Neural cell (in vitro differentiated cells): ENCODE measurements around the gene SNX21. TPM values are rescaled to one million over a fixed set of nuclear protein-coding genes. Genes with fewer than 3 reads are reported as not detected.

ENCODE experiments used
- H2AFZ ChIP-seq: fragments of 200-600, 300-800 bp; sonication (generic), shearing (Covaris generic); 2 replicates; pipeline ENCODE4 v1.6.0; 2014; ENCODE audit warnings: low read depth, mild to moderate bottlenecking, antibody characterized with exemption, low read length, moderate library complexity
- H3F3A ChIP-seq: fragments of 200-600 bp; shearing (Covaris generic); 2 replicates; pipeline ENCODE4 v1.6.1; 2016; ENCODE audit warnings: mild to moderate bottlenecking, moderate library complexity, mixed read lengths, antibody characterized with exemption, low read length; ENCODE audit not compliant: insufficient read depth, poor library complexity, severe bottlenecking
- H3K27ac ChIP-seq: fragments of 200-600, 300-800 bp; sonication (generic), shearing (Covaris generic); 2 replicates; pipeline ENCODE4 v1.5.1; 2014; ENCODE audit warnings: mild to moderate bottlenecking, low read length, moderate library complexity
- H3K27me3 ChIP-seq: fragments of 300-800, 200-600 bp; sonication (generic), shearing (Covaris generic); 2 replicates; pipeline ENCODE4 v1.6.0; 2014; ENCODE audit warnings: mild to moderate bottlenecking, low read depth, low read length, moderate library complexity; ENCODE audit not compliant: insufficient read depth
- H3K36me3 ChIP-seq: fragments of 300-800, 200-600 bp; sonication (generic), shearing (Covaris generic); 2 replicates; pipeline ENCODE4 v1.5.1; 2014; ENCODE audit warnings: mild to moderate bottlenecking, antibody characterized with exemption, low read length, moderate library complexity; ENCODE audit not compliant: insufficient read depth
- H3K4me2 ChIP-seq: fragments of 300-800, 200-600 bp; sonication (generic), shearing (Covaris generic); 2 replicates; pipeline ENCODE4 v1.6.0; 2014; ENCODE audit warnings: mild to moderate bottlenecking, low read length
- H3K4me3 ChIP-seq: fragments of 300-800, 200-600 bp; sonication (generic), shearing (Covaris generic); 2 replicates; pipeline ENCODE4 v1.5.1; 2014; ENCODE audit warnings: mild to moderate bottlenecking, low read length, moderate library complexity
- H3K79me2 ChIP-seq: fragments of 200-600 bp; shearing (Covaris generic); replicated peaks from 2 replicates; pipeline ENCODE4 v1.6.0; 2014; ENCODE audit warnings: mild to moderate bottlenecking, low read length, moderate library complexity; ENCODE audit not compliant: insufficient read depth
- H3K9ac ChIP-seq: fragments of 300-800, 200-600 bp; sonication (generic), shearing (Covaris generic); 2 replicates; pipeline ENCODE4 v1.6.1; 2016; ENCODE audit warnings: mild to moderate bottlenecking, low read length, mixed read lengths
- H3K9me2 ChIP-seq: fragments of 200-600 bp; shearing (Covaris generic); 2 replicates; pipeline ENCODE4 v1.6.1; 2016; ENCODE audit warnings: mild to moderate bottlenecking, low read length, mixed read lengths; ENCODE audit not compliant: insufficient read depth
- H3K9me3 ChIP-seq: fragments of 200-600, 300-800 bp; sonication (generic), shearing (Covaris generic); 2 replicates; pipeline ENCODE4 v1.6.1; 2016; ENCODE audit warnings: mild to moderate bottlenecking, mixed run types, low read length, moderate library complexity, mixed read lengths
- H4K20me1 ChIP-seq: fragments of 200-600 bp; shearing (Covaris generic); 2 replicates; pipeline ENCODE4 v1.6.1; 2016; ENCODE audit warnings: mild to moderate bottlenecking, mixed run types; ENCODE audit not compliant: insufficient read depth
- CTCF ChIP-seq: fragments of 450-650 bp; IDR thresholded peaks from 2 replicates; pipeline ENCODE4 v1.5.1; 2014; ENCODE audit warnings: antibody characterized with exemption, mild to moderate bottlenecking, moderate library complexity; ENCODE audit not compliant: poor library complexity, severe bottlenecking
- EP300 ChIP-seq: fragments of 450-650 bp; conservative IDR thresholded peaks from 2 replicates; pipeline ENCODE4 v1.6.1; 2014; ENCODE audit warnings: antibody characterized with exemption, mild to moderate bottlenecking, moderate library complexity; ENCODE audit not compliant: poor library complexity, severe bottlenecking
- EZH2 ChIP-seq: fragments of 200-600, 300-800 bp; shearing (Covaris generic), sonication (generic); IDR thresholded peaks from 2 replicates; pipeline ENCODE4 v1.6.1; 2014; ENCODE audit warnings: antibody characterized with exemption, low read length, borderline replicate concordance, mild to moderate bottlenecking; ENCODE audit not compliant: insufficient read depth, poor library complexity, severe bottlenecking
- MXI1 ChIP-seq: fragments of 450-650 bp; conservative IDR thresholded peaks from 2 replicates; pipeline ENCODE4 v1.6.1; 2014; ENCODE audit warnings: antibody characterized with exemption, mild to moderate bottlenecking; ENCODE audit not compliant: poor library complexity, severe bottlenecking
- POLR2AphosphoS5 ChIP-seq: IDR thresholded peaks from 2 replicates; pipeline ENCODE4 v1.6.1; 2012
- RAD21 ChIP-seq: fragments of 450-650 bp; conservative IDR thresholded peaks from 2 replicates; pipeline ENCODE4 v1.6.1; 2014; ENCODE audit warnings: antibody characterized with exemption, mild to moderate bottlenecking, moderate library complexity
- REST ChIP-seq: IDR thresholded peaks from 2 replicates; pipeline ENCODE4 v1.6.1; 2012; ENCODE audit warnings: borderline replicate concordance
- SMC3 ChIP-seq: fragments of 450-650 bp; conservative IDR thresholded peaks from 2 replicates; pipeline ENCODE4 v1.6.1; 2014; ENCODE audit warnings: antibody characterized with exemption, mild to moderate bottlenecking, moderate library complexity; ENCODE audit not compliant: poor library complexity
- TAF1 ChIP-seq: IDR thresholded peaks from 2 replicates; pipeline ENCODE4 v1.6.1; 2012; ENCODE audit warnings: low read depth
- polyA plus RNA-seq: library from polyadenylated mRNA; depleted of rRNA; stranded (reverse); fragments of >200 nt; gene quantifications from 2 replicates; pipeline ENCODE4 v1.2.3, GENCODE V29; 2014

The SNX21 gene
- polyA plus RNA-seq, 1 donor from 2014 or later: 7.2 TPM

GRCh38 chr20:45890077-45890984 is 56.7 kb downstream of the SNX21 start:
- Histone ChIP-seq H3F3A (no peaks in the 10 kb centered on the region), H3K4me2 (peak overlapping the region; percentile 91), H3K27me3 (no peaks in the 10 kb centered on the region), H4K20me1 (no peaks in the 10 kb centered on the region), H3K9me2 (no peaks in the 10 kb centered on the region), H3K9ac (peak overlapping the region; percentile 88), H3K79me2 (no peaks in the 10 kb centered on the region), H2AFZ (peak overlapping the region; percentile 83), H3K36me3 (no peaks in the 10 kb centered on the region), H3K27ac (peak overlapping the region; percentile 67), H3K4me3 (peak overlapping the region; percentile 98), H3K9me3 (no peaks in the 10 kb centered on the region)
- TF ChIP-seq REST (no peak), CTCF (peak; percentile 64), MXI1 (peak; percentile 5), EP300 (no peak), SMC3 (peak; percentile 55), POLR2AphosphoS5 (peak; percentile 22)

- Histone ChIP-seq H3K79me2 (no peaks in the 10 kb centered on the region), H3K27ac (peak within 1 kb of the TSS; percentile 67), H3K9ac (peak within 1 kb of the TSS; percentile 88), H3K4me2 (peak within 1 kb of the TSS; percentile 91), H4K20me1 (no peaks in the 10 kb centered on the region), H3K9me3 (no peaks in the 10 kb centered on the region), H3K9me2 (no peaks in the 10 kb centered on the region), H3K27me3 (no peaks in the 10 kb centered on the region), H2AFZ (peak within 1 kb of the TSS; percentile 83), H3K36me3 (no peaks in the 10 kb centered on the region), H3K4me3 (peak within 1 kb of the TSS; percentile 98), H3F3A (no peaks in the 10 kb centered on the region)
- TF ChIP-seq POLR2AphosphoS5: peak; percentile 81
- TF ChIP-seq EP300: peak; percentile 70
- TF ChIP-seq RAD21: peak; percentile 48
- peak; percentile 75 for TF ChIP-seq REST
- peak; percentile 58 for TF ChIP-seq SMC3
- peak; percentile 59 for TF ChIP-seq TAF1
- TF ChIP-seq MXI1: peak; percentile 88
- no peak for TF ChIP-seq CTCF
- TF ChIP-seq EZH2: no peak
Measured at GRCh38 chr20:45890985-45891983, 57.7 kb downstream of the SNX21 start, which contains the start of the genes CTSA and NEURL2. Gene CTSA, plus strand, starts transcription at chr20:45891335. Its CDS starts 234 bp downstream, at chr20:45891569. Gene NEURL2, minus strand, starts transcription at chr20:45891208. Its CDS starts 217 bp downstream, at chr20:45890991.
